GM12873 (cell line): ENCODE measurements around the gene PIGS.

ENCODE experiments used
- TF ChIP-seq, protein P1 (sequence below): IDR thresholded peaks from 2 replicates; pipeline ENCODE4 v1.5.1; 2012; ENCODE audit warnings: low read depth, mild to moderate bottlenecking, moderate library complexity, low read length, control low read depth; ENCODE audit not compliant: insufficient read depth; ENCODE audit errors: missing control alignments

Gene PIGS

GRCh38 chr17:28571361-28572122, at the start of gene PIGS:
Gene PIGS, minus strand, starts transcription at chr17:28571524. Its CDS starts 28 bp downstream, at chr17:28571496.
- TF ChIP-seq, protein P1, sequence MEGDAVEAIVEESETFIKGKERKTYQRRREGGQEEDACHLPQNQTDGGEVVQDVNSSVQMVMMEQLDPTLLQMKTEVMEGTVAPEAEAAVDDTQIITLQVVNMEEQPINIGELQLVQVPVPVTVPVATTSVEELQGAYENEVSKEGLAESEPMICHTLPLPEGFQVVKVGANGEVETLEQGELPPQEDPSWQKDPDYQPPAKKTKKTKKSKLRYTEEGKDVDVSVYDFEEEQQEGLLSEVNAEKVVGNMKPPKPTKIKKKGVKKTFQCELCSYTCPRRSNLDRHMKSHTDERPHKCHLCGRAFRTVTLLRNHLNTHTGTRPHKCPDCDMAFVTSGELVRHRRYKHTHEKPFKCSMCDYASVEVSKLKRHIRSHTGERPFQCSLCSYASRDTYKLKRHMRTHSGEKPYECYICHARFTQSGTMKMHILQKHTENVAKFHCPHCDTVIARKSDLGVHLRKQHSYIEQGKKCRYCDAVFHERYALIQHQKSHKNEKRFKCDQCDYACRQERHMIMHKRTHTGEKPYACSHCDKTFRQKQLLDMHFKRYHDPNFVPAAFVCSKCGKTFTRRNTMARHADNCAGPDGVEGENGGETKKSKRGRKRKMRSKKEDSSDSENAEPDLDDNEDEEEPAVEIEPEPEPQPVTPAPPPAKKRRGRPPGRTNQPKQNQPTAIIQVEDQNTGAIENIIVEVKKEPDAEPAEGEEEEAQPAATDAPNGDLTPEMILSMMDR, result no peak

DNA sequence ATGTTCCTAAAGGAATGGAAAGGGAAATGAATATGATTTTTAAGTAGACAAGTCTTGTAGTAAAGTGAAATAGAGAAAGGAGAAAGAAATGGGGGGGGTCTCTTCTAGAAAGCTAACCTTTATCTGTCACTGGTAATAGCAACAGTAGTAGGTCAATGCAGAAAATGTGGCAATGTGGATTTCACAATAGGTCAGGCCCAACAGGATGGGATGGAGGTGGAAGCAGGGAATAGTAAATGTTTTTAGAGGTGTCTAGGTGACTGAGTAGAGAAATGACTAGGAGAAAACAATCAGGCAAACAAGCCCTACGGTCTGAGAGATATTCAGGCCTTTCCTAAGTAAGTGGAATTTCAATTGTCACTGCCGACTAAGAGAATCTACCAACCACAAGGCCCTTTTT, 48.7 kb upstream of the PIGS start:
- TF ChIP-seq, protein P1, result no peak

DNA sequence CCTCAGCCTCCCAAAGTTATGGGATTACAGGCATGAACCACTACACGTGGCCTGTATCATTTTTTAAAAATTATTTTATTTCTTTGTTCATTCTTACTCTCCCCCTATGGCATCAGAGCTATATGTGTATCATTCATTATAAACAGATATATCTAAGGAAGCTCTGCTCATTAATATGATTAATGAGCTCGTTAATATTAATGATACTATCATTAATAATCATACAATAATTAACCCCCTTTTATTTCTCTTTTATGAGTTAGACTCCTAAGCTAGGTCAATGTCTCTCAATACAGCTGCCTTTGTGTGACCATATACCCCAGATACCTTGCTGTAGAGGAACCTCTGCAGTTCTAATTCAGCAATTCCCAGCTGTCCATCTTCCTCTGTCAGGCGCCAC, 47.1 kb upstream of the PIGS start:
- TF ChIP-seq, protein P1, result no peak

GRCh38 chr17:28616281-28616680, 45.0 kb upstream of the PIGS start:
- TF ChIP-seq, protein P1, result no peak

GRCh38 chr17:28615260-28615940, 44.1 kb upstream of the PIGS start:
- TF ChIP-seq, protein P1, result no peak

DNA sequence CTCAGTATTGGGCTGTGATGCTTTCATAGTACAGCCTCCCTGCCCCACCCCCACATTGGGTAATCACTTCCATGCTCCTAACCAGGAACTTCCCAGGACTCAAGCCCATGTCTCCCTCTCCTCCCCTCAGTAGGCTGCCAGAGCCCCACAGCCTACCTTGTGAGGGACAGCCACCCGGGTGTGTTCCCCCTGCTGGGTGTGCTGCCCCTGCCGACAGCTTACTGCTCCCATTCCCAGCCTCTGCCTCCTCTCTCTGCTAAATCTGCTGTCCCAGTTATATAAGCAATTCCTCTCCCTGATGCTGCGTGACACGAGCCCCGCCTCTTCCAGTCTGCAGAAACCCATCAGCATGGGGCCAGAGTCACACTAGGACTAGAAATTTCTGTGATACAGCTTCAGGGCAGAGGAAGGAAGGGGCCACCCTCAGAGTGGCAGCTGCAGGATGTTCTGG, 42.6 kb upstream of the PIGS start, which contains the start of gene RSKR:
RSKR (minus strand) TSS at position 255 of the 451 bp plus-strand sequence; CDS start at position 231, 24 bp downstream.
- TF ChIP-seq, protein P1, result no peak

DNA sequence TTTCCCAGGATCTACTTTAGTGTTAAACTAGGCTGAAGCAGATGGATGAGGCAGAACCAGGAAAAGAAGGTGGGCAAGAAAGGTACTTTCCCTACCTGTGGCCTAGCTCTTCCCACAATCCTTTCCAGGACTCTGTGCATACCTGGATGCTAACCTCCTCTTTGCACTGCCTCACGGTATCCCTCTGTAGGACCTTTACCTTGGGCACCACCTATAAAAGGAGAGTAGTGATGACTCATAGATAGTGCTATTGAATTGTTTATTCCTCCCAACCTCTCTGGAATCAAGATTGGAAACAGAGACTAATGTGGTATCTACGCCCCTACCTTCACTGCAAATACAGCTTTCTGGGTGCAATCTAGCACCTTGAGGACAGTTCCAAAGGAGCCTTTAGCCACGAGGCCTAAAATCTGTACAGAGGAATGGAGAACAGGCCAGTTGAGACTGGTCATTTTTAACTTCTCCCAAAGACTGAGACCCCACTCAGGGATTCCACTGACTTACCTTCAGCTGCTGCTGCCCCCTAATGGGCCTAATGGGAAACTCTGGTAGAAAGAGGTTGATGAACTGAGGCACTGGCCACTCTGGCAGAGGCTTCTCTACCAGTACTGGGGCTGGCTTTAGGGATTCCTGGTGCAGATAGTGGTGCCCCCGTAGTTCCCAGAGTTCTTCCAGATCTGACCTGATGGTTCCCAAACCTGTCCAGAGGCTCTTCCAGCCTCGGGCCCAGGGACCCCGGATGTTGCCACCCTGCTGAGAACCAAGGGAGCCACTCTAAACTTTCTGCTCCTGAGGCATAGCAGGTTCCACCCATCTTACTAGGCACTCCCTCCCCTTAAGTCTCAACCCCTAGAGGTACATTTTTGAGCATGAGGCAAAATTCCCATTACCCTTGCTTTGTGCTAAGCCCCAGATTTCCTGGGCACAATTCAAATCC, 41.9 kb upstream of the PIGS start:
- TF ChIP-seq, protein P1, result peak; percentile 74
